HEK293T (cell line): ENCODE measurements around the gene ANKDD1A.

ENCODE experiments used
- CTCF ChIA-PET: fragments of 350-600 bp; formaldehyde crosslinking; extraction: SDS; loops from one replicate; lab custom pipeline; 2021; ENCODE audit warnings: antibody characterized with exemption, inconsistent platforms; lab: Yijun Ruan, JAX
- POLR2A ChIA-PET: fragments of 350-600 bp; formaldehyde crosslinking; extraction: SDS; loops from one replicate; lab custom pipeline; 2020; ENCODE audit warnings: antibody characterized with exemption, inconsistent platforms; lab: Yijun Ruan, JAX
- DNase-seq: peaks from one replicate; pipeline ENCODE4 v3.0.0; 2012; ENCODE audit warnings: mixed read lengths; ENCODE audit errors: extremely low spot score
- ARNT ChIP-seq: fragments of 450-650 bp; IDR thresholded peaks from 2 replicates; pipeline ENCODE4 v1.6.1; 2017; ENCODE audit warnings: mild to moderate bottlenecking
- BHLHE40 ChIP-seq: fragments of 450-650 bp; IDR thresholded peaks from 2 replicates; pipeline ENCODE4 v1.6.1; 2016; ENCODE audit warnings: mild to moderate bottlenecking, moderate library complexity, borderline replicate concordance
- CTBP1 ChIP-seq: fragments of 450-650 bp; IDR thresholded peaks from 2 replicates; pipeline ENCODE4 v1.6.1; 2016; ENCODE audit warnings: borderline replicate concordance
- ELF4 ChIP-seq: fragments of 450-650 bp; IDR thresholded peaks from 2 replicates; pipeline ENCODE4 v1.6.1; 2017; ENCODE audit warnings: antibody characterized with exemption
- FOXA1 ChIP-seq: fragments of 450-650 bp; IDR thresholded peaks from 2 replicates; pipeline ENCODE4 v1.6.1; 2016; ENCODE audit warnings: mild to moderate bottlenecking
- FOXK2 ChIP-seq: fragments of 450-650 bp; IDR thresholded peaks from 2 replicates; pipeline ENCODE4 v1.6.1; 2016; ENCODE audit warnings: mild to moderate bottlenecking
- FOXM1 ChIP-seq: fragments of 450-650 bp; IDR thresholded peaks from 2 replicates; pipeline ENCODE4 v1.6.1; 2017; ENCODE audit warnings: mild to moderate bottlenecking, borderline replicate concordance
- HDGF ChIP-seq: fragments of 450-650 bp; IDR thresholded peaks from 2 replicates; pipeline ENCODE4 v1.6.1; 2017; ENCODE audit warnings: antibody characterized with exemption, borderline replicate concordance
- L3MBTL2 ChIP-seq: fragments of 450-650 bp; conservative IDR thresholded peaks from 2 replicates; pipeline ENCODE4 v1.6.1; 2016; ENCODE audit warnings: mild to moderate bottlenecking
- LEF1 ChIP-seq: fragments of 450-650 bp; IDR thresholded peaks from 2 replicates; pipeline ENCODE4 v1.6.1; 2017; ENCODE audit warnings: mild to moderate bottlenecking, borderline replicate concordance
- NFRKB ChIP-seq: fragments of 450-650 bp; IDR thresholded peaks from 2 replicates; pipeline ENCODE4 v1.6.1; 2016; ENCODE audit warnings: mild to moderate bottlenecking, moderate library complexity
- PKNOX1 ChIP-seq: fragments of 450-650 bp; IDR thresholded peaks from 2 replicates; pipeline ENCODE4 v1.6.1; 2016
- SP1 ChIP-seq: fragments of 450-650 bp; IDR thresholded peaks from 2 replicates; pipeline ENCODE4 v1.6.1; 2017
- SUZ12 ChIP-seq: fragments of 450-650 bp; IDR thresholded peaks from 2 replicates; pipeline ENCODE4 v1.6.1; 2016; ENCODE audit warnings: mild to moderate bottlenecking
- TARDBP ChIP-seq: fragments of 450-650 bp; IDR thresholded peaks from 2 replicates; pipeline ENCODE4 v1.6.1; 2016
- ZNF384 ChIP-seq: fragments of 450-650 bp; IDR thresholded peaks from 2 replicates; pipeline ENCODE4 v1.6.1; 2016

ANKDD1A gene

GRCh38 chr15:64942356-64942755 lies 30.7 kb downstream of the ANKDD1A start:
- TF ChIP-seq FOXA1 (no peak), FOXK2 (no peak), PKNOX1 (no peak), LEF1 (no peak), CTBP1 (no peak), BHLHE40 (no peak), ELF4 (no peak), HDGF (no peak), SP1 (no peak)
- ChIA-PET CTCF (no interaction called here), POLR2A (no interaction called here)
- no peak for DNase-seq

GRCh38 chr15:64943512-64944225 lies 32.0 kb downstream of the ANKDD1A start:
- POLR2A ChIA-PET = no interaction called here

GRCh38 chr15:64944961-64945360 lies 33.3 kb downstream of the ANKDD1A start:
- POLR2A ChIA-PET = no interaction called here
- CTCF ChIA-PET = interaction anchor here (0.7 kb wide), 1 partner anchor 52 kb away, joined by 3 read pairs; no protein-coding TSS in a partner anchor
- no peak for DNase-seq
- TF ChIP-seq FOXM1 = no peak
- no peak for TF ChIP-seq ARNT

More at GRCh38 chr15:64943512-64944225, 32.0 kb downstream of the ANKDD1A start:
- no peak for DNase-seq
- CTCF ChIA-PET = interaction anchor here (0.5 kb wide), 1 partner anchor 34 kb away, joined by 3 read pairs; no protein-coding TSS in a partner anchor
- TF ChIP-seq BHLHE40 (no peak), NFRKB (no peak), ARNT (no peak), ELF4 (no peak), CTBP1 (no peak), L3MBTL2 (no peak)

- ChIA-PET CTCF (no interaction called here), POLR2A (no interaction called here)
- DNase-seq = no peak
- no peak for TF ChIP-seq FOXM1
- no peak for TF ChIP-seq ARNT
- TF ChIP-seq L3MBTL2 = no peak
- TF ChIP-seq NFRKB = no peak
- TF ChIP-seq FOXA1 = no peak
- TF ChIP-seq PKNOX1 = no peak
Measured at GRCh38 chr15:64947211-64947610, 35.5 kb downstream of the ANKDD1A start.

- ChIA-PET POLR2A (no interaction called here), CTCF (no interaction called here)
- no peak for TF ChIP-seq LEF1
- TF ChIP-seq ELF4 = no peak
- no peak for TF ChIP-seq SP1
- TF ChIP-seq FOXA1 = no peak
- TF ChIP-seq BHLHE40 = no peak
- no peak for TF ChIP-seq ZNF384
- TF ChIP-seq PKNOX1 = no peak
- no peak for TF ChIP-seq TARDBP
- TF ChIP-seq NFRKB = no peak
- TF ChIP-seq FOXM1 = no peak
- no peak for TF ChIP-seq ARNT
- no peak for TF ChIP-seq CTBP1
- no peak for TF ChIP-seq HDGF
- no peak for TF ChIP-seq FOXK2
- TF ChIP-seq L3MBTL2 = no peak
- DNase-seq = no peak
Measured at GRCh38 chr15:64948916-64949315, 37.2 kb downstream of the ANKDD1A start.

- CTCF ChIA-PET = no interaction called here
- no peak for DNase-seq
- TF ChIP-seq TARDBP = no peak
- no peak for TF ChIP-seq ARNT
- no peak for TF ChIP-seq NFRKB
- TF ChIP-seq HDGF = no peak
- POLR2A ChIA-PET = no interaction called here
Measured at GRCh38 chr15:64949383-64950186, 37.9 kb downstream of the ANKDD1A start.

GRCh38 chr15:64950888-64951287 lies 39.2 kb downstream of the ANKDD1A start:
- CTCF ChIA-PET = no interaction called here
- no peak for DNase-seq
- POLR2A ChIA-PET = no interaction called here
- TF ChIP-seq PKNOX1 (no peak), FOXM1 (no peak), HDGF (no peak), BHLHE40 (no peak), ARNT (no peak), ZNF384 (no peak), NFRKB (no peak), CTBP1 (no peak), L3MBTL2 (no peak), TARDBP (no peak), ELF4 (no peak), SP1 (no peak), SUZ12 (no peak), FOXK2 (no peak)
